Muscle layer of colon (tissue), 2 donors: ENCODE measurements around the gene MEAK7.

Experiments used
- H3K27ac ChIP-seq: one replicate; pipeline ENCODE4 v1.7.0; 2013; ENCODE audit warnings: low read depth, mild to moderate bottlenecking, low read length, moderate library complexity
- H3K27me3 ChIP-seq, 2 donors: one replicate each; pipeline ENCODE4 v1.7.0; 2013; ENCODE audit warnings: low read length in 2 of 2, mild to moderate bottlenecking in 2 of 2; ENCODE audit not compliant: insufficient read depth in 2 of 2, control insufficient read depth in 1 of 2
- H3K36me3 ChIP-seq: one replicate; pipeline ENCODE4 v1.7.0; 2013; ENCODE audit warnings: mild to moderate bottlenecking, low read length; ENCODE audit not compliant: insufficient read depth
- H3K4me1 ChIP-seq: one replicate; pipeline ENCODE4 v1.7.0; 2013; ENCODE audit warnings: mild to moderate bottlenecking, low read length; ENCODE audit not compliant: insufficient read depth
- H3K4me3 ChIP-seq, 2 donors: one replicate each; pipeline ENCODE4 v1.7.0; 2013; ENCODE audit warnings: low read length in 2 of 2, low read depth in 1 of 2, mild to moderate bottlenecking in 1 of 2, moderate library complexity in 1 of 2
- H3K9ac ChIP-seq: one replicate; pipeline ENCODE4 v1.7.0; 2013; ENCODE audit warnings: low read length
- H3K9me3 ChIP-seq: one replicate; pipeline ENCODE4 v1.7.0; 2013; ENCODE audit warnings: mild to moderate bottlenecking, low read length
- donor health status: abdominal sarcoma.
- donor health status: Adenocarcinoma of cecum.

The MEAK7 gene

DNA sequence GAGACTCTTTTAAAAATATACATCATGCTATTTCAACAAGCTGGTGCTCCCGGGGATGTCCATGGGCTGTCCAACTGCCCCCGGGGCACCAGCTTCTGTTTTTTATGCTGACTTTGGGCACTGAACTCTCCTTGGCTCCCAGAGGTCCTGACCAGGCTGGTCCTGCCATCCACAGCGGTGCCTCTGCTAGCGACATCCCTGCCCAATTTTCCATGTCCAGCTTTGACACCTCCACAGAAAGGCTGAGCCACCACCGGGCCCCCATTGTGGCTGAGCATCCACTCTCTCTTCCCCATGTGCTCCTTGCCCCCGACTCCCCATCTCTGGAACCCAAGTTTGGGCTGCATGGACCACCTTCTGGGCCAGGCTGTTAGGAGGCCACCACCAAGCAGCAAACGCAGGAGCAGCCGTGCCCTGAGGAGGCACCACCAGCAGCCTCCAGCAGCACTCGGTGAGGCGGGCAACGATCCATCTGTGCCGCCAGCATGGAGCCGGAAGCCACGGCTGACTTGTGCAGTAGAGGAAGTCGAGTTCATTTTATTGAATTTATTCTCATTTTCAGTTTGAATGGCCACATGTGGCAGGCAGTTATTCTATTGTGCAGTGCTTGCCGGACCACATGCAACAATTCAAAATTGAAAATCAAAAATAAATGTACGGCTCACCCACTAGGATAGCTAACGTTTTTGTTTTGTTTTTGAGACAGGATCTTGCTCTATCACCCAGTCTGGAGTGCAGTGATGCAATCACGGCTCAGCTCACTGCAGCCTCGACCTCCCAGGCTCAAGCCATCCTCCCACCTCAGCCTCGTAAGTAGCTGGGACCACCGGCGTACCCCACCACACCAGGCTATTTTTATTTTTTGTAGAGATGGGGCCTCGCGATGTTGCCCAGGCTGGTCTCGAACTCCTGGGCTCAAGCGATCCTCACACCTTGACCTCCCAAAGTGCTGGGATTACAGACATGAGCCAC is 2.8 kb upstream of the MEAK7 start:
- Histone ChIP-seq H3K4me3 (no peak overlapping the region), H3K9me3 (no peaks in the 10 kb centered on the region), H3K36me3 (no peaks in the 10 kb centered on the region), H3K27me3 (no peaks in the 10 kb centered on the region), H3K4me1 (peaks cover 29% of the 10 kb centered on the region), H3K9ac (no peak overlapping the region), H3K27ac (no peak overlapping the region)

DNA sequence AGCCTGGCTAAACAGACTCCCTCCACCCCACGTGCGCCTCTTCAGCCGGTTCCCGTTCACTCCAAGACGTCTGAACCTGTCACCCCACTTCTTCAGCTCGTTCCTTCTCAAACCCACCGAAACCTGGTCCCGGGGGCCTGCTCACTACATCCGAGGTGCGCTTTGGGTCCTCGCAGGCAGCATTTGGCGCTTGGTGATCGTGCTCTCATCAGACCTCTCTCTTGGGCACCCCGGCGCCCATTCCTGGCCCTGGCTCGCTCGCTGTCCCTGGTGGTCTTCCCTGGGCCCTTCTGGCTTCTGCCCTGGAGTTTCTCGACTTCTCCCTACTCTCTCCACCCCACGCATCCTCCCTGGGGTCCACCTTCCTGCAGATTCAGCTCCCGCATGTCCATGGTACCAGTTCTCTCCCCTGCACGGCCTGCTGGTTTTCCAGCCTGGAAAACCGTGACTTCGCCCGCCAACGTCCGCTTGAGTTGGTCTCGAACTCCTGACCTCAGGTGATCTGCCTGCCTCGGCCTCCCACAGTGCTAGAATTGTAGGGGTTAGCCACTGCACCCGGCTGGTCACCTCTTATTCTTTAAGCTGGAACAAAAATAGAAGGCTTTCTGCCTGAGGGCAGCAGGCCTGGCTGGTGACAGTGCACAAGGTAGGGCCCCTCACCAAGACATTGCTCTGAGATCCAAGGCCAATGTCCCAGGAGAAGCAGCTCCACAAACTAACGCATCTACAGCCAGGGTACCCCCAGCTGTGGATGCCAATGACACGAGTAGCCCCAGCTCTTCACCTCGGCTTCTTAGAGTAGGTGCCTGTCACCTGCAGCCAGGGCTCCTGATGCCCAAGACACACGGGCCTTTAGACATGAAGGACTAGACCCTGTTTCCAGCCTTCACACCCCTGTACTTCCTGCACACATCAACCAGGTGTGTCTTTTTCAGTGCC is 1.1 kb upstream of the MEAK7 start:
- peaks cover 2% of the 10 kb centered on the region for H3K36me3 ChIP-seq
- no peaks in the 10 kb centered on the region for H3K27me3 ChIP-seq
- peak overlapping the region; percentile 57 for H3K9ac ChIP-seq
- H3K27ac ChIP-seq: peak overlapping the region; percentile 71
- no peaks in the 10 kb centered on the region for H3K9me3 ChIP-seq
- peaks cover 22% of the 10 kb centered on the region for H3K4me1 ChIP-seq
- H3K4me3 ChIP-seq: peak overlapping the region; percentile 44 to 89

DNA sequence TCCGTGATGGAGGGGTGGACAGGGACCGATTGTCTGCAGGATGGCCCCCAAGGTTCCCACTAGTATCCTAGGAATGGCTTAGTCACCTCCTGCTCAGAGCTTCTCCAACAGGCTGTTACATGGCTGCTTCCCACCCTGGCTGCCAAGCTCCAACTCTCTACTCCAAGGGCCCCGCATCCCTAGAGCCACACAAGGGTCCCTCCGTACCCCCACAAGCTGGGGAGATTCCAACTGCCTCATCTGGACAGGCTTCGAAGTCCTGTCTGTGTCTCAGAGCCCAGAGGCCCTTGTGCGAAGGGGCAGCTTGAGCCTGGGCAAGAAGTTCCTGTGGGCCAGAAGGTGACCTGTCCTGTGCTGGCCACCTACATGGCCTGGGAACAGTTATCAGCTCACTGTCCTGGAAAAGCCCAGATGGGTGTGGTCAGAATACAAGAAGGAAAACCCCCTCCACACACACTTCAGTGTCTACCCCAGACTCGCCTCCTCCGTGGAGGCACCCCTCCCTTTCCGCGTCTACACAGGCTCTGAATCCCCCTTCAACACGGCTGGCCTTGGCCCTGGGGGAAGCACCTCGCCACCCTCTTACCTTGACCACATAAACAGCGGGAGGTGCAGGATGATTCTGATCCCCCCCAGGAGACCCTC is 586 bp downstream of the MEAK7 start:
- H3K36me3 ChIP-seq: peaks cover 9% of the 10 kb centered on the region
- peaks cover 22% of the 10 kb centered on the region for H3K4me1 ChIP-seq
- peak overlapping the region; percentile 68 for H3K9ac ChIP-seq
- H3K27me3 ChIP-seq: no peaks in the 10 kb centered on the region
- peak overlapping the region; percentile 89 to 95 for H3K4me3 ChIP-seq
- H3K9me3 ChIP-seq: no peaks in the 10 kb centered on the region
- H3K27ac ChIP-seq: peak overlapping the region; percentile 69

- Histone ChIP-seq H3K9me3 (no peaks in the 10 kb centered on the region), H3K36me3 (peaks cover 12% of the 10 kb centered on the region), H3K4me3 (no peak overlapping the region), H3K27me3 (no peaks in the 10 kb centered on the region), H3K4me1 (peaks cover 22% of the 10 kb centered on the region), H3K9ac (no peak overlapping the region), H3K27ac (no peak overlapping the region)
Measured at GRCh38 chr16:84502581-84502980, 1.9 kb downstream of the MEAK7 start.

- Histone ChIP-seq H3K4me3 (no peak overlapping the region), H3K9ac (no peak overlapping the region), H3K36me3 (peaks cover 17% of the 10 kb centered on the region), H3K27ac (no peak overlapping the region), H3K9me3 (no peaks in the 10 kb centered on the region), H3K4me1 (peaks cover 22% of the 10 kb centered on the region), H3K27me3 (no peaks in the 10 kb centered on the region)
Measured at GRCh38 chr16:84502075-84502474, 2.4 kb downstream of the MEAK7 start.

- Histone ChIP-seq H3K4me3 (no peak overlapping the region), H3K9me3 (no peaks in the 10 kb centered on the region), H3K4me1 (peaks cover 22% of the 10 kb centered on the region), H3K27me3 (no peaks in the 10 kb centered on the region), H3K27ac (no peak overlapping the region), H3K9ac (no peak overlapping the region), H3K36me3 (peaks cover 25% of the 10 kb centered on the region)
Measured at GRCh38 chr16:84501077-84501735, 3.3 kb downstream of the MEAK7 start.

GRCh38 chr16:84500531-84500930 is 3.9 kb downstream of the MEAK7 start:
- H3K9ac ChIP-seq: no peak overlapping the region
- peaks cover 17% of the 10 kb centered on the region for H3K4me1 ChIP-seq
- H3K4me3 ChIP-seq: no peak overlapping the region
- H3K36me3 ChIP-seq: peaks cover 30% of the 10 kb centered on the region
- no peaks in the 10 kb centered on the region for H3K27me3 ChIP-seq
- no peak overlapping the region for H3K27ac ChIP-seq
- no peaks in the 10 kb centered on the region for H3K9me3 ChIP-seq

- H3K27me3 ChIP-seq: no peaks in the 10 kb centered on the region
- no peaks in the 10 kb centered on the region for H3K9me3 ChIP-seq
- peaks cover 13% of the 10 kb centered on the region for H3K4me1 ChIP-seq
- peaks cover 35% of the 10 kb centered on the region for H3K36me3 ChIP-seq
- no peak overlapping the region for H3K4me3 ChIP-seq
- no peak overlapping the region for H3K9ac ChIP-seq
- no peak overlapping the region for H3K27ac ChIP-seq
Measured at GRCh38 chr16:84499638-84500037, 4.8 kb downstream of the MEAK7 start.

GRCh38 chr16:84498859-84499620 is 5.4 kb downstream of the MEAK7 start:
- Histone ChIP-seq H3K4me1 (peaks cover 11% of the 10 kb centered on the region), H3K4me3 (no peak overlapping the region), H3K9me3 (no peaks in the 10 kb centered on the region), H3K27ac (no peak overlapping the region), H3K9ac (no peak overlapping the region), H3K27me3 (no peaks in the 10 kb centered on the region), H3K36me3 (peaks cover 40% of the 10 kb centered on the region)

GRCh38 chr16:84498223-84498610 is 6.2 kb downstream of the MEAK7 start:
- Histone ChIP-seq H3K9ac (no peak overlapping the region), H3K9me3 (no peaks in the 10 kb centered on the region), H3K27me3 (no peaks in the 10 kb centered on the region), H3K27ac (no peak overlapping the region), H3K36me3 (peaks cover 47% of the 10 kb centered on the region), H3K4me3 (no peak overlapping the region), H3K4me1 (peaks cover 3% of the 10 kb centered on the region)
